T-helper 2 cell treated with Interferon-gamma antibody and Interleukin-4, amounts not matched to agents 5 μg/mL and 100 μg/mL, for 36 hours (primary cell): ENCODE measurements around the gene CHD5.

Experiments used
- DNase-seq: peaks from one replicate; pipeline ENCODE4 v3.0.0; 2021; ENCODE audit warnings: low spot score
- H3K27ac Mint-ChIP-seq: one replicate; pipeline ENCODE4 v1.8.0; 2021; ENCODE audit warnings: mild to moderate bottlenecking, mixed read lengths
- H3K27me3 Mint-ChIP-seq: one replicate; pipeline ENCODE4 v1.8.0; 2021; ENCODE audit warnings: low read depth, mixed read lengths
- H3K36me3 Mint-ChIP-seq: one replicate; pipeline ENCODE4 v1.8.0; 2021; ENCODE audit warnings: low read depth, mixed read lengths
- H3K4me1 Mint-ChIP-seq: one replicate; pipeline ENCODE4 v1.8.0; 2021; ENCODE audit warnings: low read depth, mixed read lengths
- H3K4me3 Mint-ChIP-seq: one replicate; pipeline ENCODE4 v1.8.0; 2022; ENCODE audit warnings: mild to moderate bottlenecking, moderate library complexity, mixed read lengths
- H3K9me3 Mint-ChIP-seq: one replicate; pipeline ENCODE4 v1.8.0; 2021; ENCODE audit warnings: mixed read lengths

CHD5 gene

GRCh38 chr1:6172549-6172948 is 7.6 kb downstream of the CHD5 start:
- Mint-ChIP-seq H3K27ac (no peak overlapping the region), H3K36me3 (no peaks in the 10 kb centered on the region), H3K4me3 (no peak overlapping the region), H3K27me3 (peaks cover 10% of the 10 kb centered on the region), H3K9me3 (no peaks in the 10 kb centered on the region), H3K4me1 (no peaks in the 10 kb centered on the region)
- no peak for DNase-seq

DNA sequence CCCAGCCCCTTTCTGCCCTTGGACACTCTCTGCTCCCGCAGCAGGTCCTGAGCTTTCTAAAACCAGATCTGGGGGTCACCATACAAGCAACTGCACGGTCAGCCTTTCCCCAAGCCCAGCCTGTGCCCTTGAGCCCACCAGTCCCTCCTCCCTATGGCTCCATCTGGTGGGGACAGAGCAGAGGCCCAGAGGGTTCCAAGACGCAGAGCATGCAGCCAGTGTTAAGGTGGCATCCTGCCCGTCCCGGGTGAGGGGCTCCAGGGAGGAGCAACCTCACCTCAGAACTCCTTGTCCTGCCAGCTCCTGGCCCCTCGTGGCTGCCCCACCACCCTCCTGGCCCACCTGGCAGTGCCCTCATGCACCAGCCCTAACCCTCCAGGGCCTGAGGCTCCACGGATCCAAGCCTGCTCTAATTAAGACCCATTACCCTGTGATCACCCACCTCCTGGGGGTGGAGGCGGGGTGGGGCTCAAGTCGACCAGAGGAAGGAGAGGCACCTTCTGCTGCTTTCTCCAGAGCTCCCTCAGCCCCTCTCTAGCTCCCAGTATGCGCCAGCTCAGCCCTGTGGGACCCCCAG is 8.5 kb downstream of the CHD5 start:
- Mint-ChIP-seq H3K4me1 (no peaks in the 10 kb centered on the region), H3K9me3 (no peaks in the 10 kb centered on the region), H3K27ac (no peak overlapping the region)

GRCh38 chr1:6170742-6171201 is 9.3 kb downstream of the CHD5 start:
- Mint-ChIP-seq H3K9me3 (no peaks in the 10 kb centered on the region), H3K27ac (no peak overlapping the region), H3K4me1 (no peaks in the 10 kb centered on the region), H3K4me3 (no peak overlapping the region), H3K36me3 (no peaks in the 10 kb centered on the region), H3K27me3 (no peaks in the 10 kb centered on the region)
- no peak for DNase-seq

More for the DNA sequence above, 8.5 kb downstream of the CHD5 start:
- H3K36me3 Mint-ChIP-seq = no peaks in the 10 kb centered on the region
- peaks cover 3% of the 10 kb centered on the region for H3K27me3 Mint-ChIP-seq
- H3K4me3 Mint-ChIP-seq = no peak overlapping the region
- DNase-seq = no peak

- Mint-ChIP-seq H3K27me3 (no peaks in the 10 kb centered on the region), H3K9me3 (no peaks in the 10 kb centered on the region), H3K4me3 (no peak overlapping the region), H3K36me3 (no peaks in the 10 kb centered on the region), H3K27ac (no peak overlapping the region), H3K4me1 (no peaks in the 10 kb centered on the region)
- no peak for DNase-seq
Measured at GRCh38 chr1:6170116-6170741, 9.9 kb downstream of the CHD5 start.

- Mint-ChIP-seq H3K9me3 (no peaks in the 10 kb centered on the region), H3K4me3 (no peak overlapping the region), H3K27ac (no peak overlapping the region), H3K36me3 (no peaks in the 10 kb centered on the region), H3K27me3 (no peaks in the 10 kb centered on the region), H3K4me1 (no peaks in the 10 kb centered on the region)
- DNase-seq = no peak
Measured at GRCh38 chr1:6168947-6169586, 11.1 kb downstream of the CHD5 start.

DNA sequence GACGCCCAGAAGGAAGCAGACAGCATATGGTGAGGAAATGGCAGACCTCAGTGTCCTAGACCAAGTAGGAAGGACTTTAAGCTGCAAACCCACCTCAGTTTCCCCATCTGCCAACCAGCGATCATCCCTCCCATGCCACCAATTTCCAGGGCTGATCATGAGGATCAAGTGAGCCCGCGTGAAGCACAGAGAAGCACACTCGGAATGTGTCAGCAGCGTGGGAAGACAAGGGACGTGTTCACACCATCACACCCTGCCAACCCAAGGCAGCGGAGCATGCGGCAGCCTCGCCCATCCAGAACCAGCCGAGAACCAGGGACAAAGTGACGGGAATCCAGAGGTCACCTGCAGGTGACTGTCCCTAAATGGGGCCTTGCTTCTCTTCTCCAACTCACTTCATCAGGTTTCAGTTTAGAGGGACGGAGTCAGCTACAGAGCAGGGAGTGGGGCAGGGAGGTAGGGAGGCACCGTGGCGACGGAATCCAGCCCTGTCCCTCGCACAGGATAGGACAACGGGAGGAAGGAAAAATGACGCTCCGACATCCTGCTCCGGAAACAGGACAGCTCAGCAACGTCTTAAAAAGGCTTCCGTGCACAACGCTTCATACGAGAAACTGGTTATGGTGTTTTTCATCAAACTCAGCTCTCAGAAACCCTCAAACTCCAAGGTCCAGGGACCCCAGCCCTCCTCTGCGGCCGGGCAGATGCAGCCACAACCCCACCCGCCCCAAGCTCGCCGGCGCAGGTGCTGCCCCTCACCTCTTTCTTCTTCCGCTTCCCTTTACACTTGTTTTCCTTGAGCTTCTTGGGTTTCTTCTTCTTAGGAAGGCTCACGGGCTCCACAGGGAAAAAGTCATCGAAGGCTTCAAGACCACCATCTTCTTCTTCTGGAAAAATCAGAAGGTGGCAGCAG is 12.5 kb downstream of the CHD5 start:
- Mint-ChIP-seq H3K4me3 (no peak overlapping the region), H3K36me3 (no peaks in the 10 kb centered on the region), H3K27me3 (no peaks in the 10 kb centered on the region), H3K4me1 (no peaks in the 10 kb centered on the region), H3K9me3 (no peaks in the 10 kb centered on the region), H3K27ac (no peak overlapping the region)
- no peak for DNase-seq

GRCh38 chr1:6166655-6167390 is 13.3 kb downstream of the CHD5 start:
- peaks cover under 1% of the 10 kb centered on the region for H3K27me3 Mint-ChIP-seq
- H3K9me3 Mint-ChIP-seq = no peaks in the 10 kb centered on the region
- DNase-seq = no peak
- no peaks in the 10 kb centered on the region for H3K4me1 Mint-ChIP-seq
- no peak overlapping the region for H3K4me3 Mint-ChIP-seq
- H3K36me3 Mint-ChIP-seq = no peaks in the 10 kb centered on the region
- no peak overlapping the region for H3K27ac Mint-ChIP-seq

- H3K4me1 Mint-ChIP-seq = no peaks in the 10 kb centered on the region
- DNase-seq = no peak
- H3K27me3 Mint-ChIP-seq = peaks cover 3% of the 10 kb centered on the region
- H3K27ac Mint-ChIP-seq = no peak overlapping the region
- H3K4me3 Mint-ChIP-seq = no peak overlapping the region
- H3K9me3 Mint-ChIP-seq = no peaks in the 10 kb centered on the region
- no peaks in the 10 kb centered on the region for H3K36me3 Mint-ChIP-seq
Measured at GRCh38 chr1:6166221-6166620, 13.9 kb downstream of the CHD5 start.

DNA sequence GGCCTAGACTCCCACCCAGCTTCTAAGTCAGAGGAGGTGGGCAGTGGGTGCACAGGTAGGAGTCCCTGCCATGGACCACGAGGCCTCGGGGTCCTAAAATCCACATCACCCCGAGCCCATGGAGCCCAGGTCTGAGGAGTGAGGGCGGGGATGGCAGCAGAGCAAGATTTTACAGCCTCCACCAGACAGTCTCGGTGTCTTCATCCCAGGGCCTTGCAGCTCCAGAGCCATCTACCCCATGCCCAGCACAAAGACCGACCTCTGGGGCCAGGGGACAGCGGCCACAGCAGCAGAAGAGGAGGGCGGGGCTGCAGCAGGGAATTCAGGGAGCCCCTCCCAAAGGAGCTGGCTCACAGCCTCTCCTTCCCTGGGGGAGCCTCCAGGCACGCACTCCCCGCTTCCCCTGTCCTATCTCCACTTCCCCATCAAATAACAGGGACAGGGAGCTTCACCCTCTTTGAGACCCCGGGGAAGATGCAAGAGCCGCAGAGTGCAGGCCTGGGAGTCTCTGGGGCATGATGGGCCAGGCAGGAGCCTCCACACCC is 14.6 kb downstream of the CHD5 start:
- H3K9me3 Mint-ChIP-seq = no peaks in the 10 kb centered on the region
- no peaks in the 10 kb centered on the region for H3K36me3 Mint-ChIP-seq
- DNase-seq = no peak
- H3K4me1 Mint-ChIP-seq = no peaks in the 10 kb centered on the region
- no peak overlapping the region for H3K27ac Mint-ChIP-seq
- no peak overlapping the region for H3K4me3 Mint-ChIP-seq
- H3K27me3 Mint-ChIP-seq = peaks cover 6% of the 10 kb centered on the region

GRCh38 chr1:6165027-6165426 is 15.1 kb downstream of the CHD5 start:
- H3K4me3 Mint-ChIP-seq = no peak overlapping the region
- H3K9me3 Mint-ChIP-seq = no peaks in the 10 kb centered on the region
- no peaks in the 10 kb centered on the region for H3K36me3 Mint-ChIP-seq
- H3K27ac Mint-ChIP-seq = no peak overlapping the region
- no peak for DNase-seq
- H3K27me3 Mint-ChIP-seq = peaks cover 6% of the 10 kb centered on the region
- H3K4me1 Mint-ChIP-seq = no peaks in the 10 kb centered on the region

DNA sequence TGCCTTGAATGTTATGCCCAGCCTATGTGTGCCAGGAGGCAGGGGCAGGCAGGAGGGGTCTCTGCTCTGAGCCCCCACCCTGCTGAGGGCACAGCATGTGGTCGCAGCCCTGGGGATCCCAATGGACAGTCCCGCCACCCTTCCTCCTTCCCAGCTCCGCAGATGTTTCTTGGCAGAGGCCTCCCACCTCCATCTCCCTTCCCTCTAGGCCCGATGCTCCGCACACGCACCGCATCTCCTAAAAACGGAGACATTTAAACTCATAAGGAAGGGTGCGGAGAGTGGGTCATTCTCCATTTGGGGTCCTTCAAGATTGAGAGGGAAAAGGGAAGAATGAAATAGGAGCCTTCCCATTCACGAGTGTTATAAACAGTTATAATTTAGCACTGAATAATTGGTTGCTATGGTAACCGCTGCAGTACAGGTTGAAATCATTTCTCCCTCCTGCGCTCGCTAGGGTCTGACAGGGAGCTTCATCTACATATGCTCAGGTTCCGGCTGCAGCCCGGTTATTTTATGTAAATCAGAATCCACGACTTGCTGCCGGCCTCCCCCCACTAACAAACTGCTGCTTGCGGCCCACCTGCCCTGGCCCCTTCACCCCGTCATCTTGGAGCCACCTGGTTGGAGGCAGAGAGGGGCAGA is 16.0 kb downstream of the CHD5 start:
- Mint-ChIP-seq H3K27me3 (peaks cover 6% of the 10 kb centered on the region), H3K27ac (no peak overlapping the region), H3K36me3 (no peaks in the 10 kb centered on the region), H3K4me1 (no peaks in the 10 kb centered on the region), H3K4me3 (no peak overlapping the region), H3K9me3 (no peaks in the 10 kb centered on the region)
- no peak for DNase-seq

GRCh38 chr1:6163191-6163972 is 16.7 kb downstream of the CHD5 start:
- Mint-ChIP-seq H3K4me3 (no peak overlapping the region), H3K27me3 (peaks cover 6% of the 10 kb centered on the region), H3K36me3 (no peaks in the 10 kb centered on the region), H3K4me1 (no peaks in the 10 kb centered on the region), H3K27ac (no peak overlapping the region), H3K9me3 (no peaks in the 10 kb centered on the region)
- no peak for DNase-seq
